LNCAP (cell line): ENCODE data around the gene NLRP6.

Experiments used
- TF ChIP-seq, protein P1 (sequence below): fragments of 450-650 bp; IDR thresholded peaks from 2 replicates; pipeline ENCODE4 v1.5.1; 2017; ENCODE audit warnings: mild to moderate bottlenecking

NLRP6 gene

DNA sequence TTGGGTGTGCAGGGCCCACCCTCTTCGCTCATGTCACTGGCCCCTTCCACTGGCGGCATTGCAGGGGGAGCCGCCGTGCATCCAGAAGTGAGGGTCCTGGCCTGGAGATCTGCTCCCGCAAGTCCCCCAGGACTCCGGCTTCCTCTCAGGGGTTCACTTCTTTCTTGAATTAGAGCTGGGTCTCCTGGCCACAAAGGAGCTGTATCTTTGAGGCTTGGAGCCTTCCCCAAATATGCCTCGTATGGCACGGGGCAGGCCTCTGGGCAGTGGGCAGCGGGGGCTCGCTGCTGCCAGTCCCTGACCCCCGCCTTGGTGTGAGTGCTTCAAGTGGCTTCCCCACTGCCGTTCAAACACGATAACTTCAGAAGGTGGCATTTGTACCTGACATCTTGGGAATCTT is 49.8 kb downstream of the NLRP6 start:
- TF ChIP-seq, protein P1, sequence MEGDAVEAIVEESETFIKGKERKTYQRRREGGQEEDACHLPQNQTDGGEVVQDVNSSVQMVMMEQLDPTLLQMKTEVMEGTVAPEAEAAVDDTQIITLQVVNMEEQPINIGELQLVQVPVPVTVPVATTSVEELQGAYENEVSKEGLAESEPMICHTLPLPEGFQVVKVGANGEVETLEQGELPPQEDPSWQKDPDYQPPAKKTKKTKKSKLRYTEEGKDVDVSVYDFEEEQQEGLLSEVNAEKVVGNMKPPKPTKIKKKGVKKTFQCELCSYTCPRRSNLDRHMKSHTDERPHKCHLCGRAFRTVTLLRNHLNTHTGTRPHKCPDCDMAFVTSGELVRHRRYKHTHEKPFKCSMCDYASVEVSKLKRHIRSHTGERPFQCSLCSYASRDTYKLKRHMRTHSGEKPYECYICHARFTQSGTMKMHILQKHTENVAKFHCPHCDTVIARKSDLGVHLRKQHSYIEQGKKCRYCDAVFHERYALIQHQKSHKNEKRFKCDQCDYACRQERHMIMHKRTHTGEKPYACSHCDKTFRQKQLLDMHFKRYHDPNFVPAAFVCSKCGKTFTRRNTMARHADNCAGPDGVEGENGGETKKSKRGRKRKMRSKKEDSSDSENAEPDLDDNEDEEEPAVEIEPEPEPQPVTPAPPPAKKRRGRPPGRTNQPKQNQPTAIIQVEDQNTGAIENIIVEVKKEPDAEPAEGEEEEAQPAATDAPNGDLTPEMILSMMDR: no peak

DNA sequence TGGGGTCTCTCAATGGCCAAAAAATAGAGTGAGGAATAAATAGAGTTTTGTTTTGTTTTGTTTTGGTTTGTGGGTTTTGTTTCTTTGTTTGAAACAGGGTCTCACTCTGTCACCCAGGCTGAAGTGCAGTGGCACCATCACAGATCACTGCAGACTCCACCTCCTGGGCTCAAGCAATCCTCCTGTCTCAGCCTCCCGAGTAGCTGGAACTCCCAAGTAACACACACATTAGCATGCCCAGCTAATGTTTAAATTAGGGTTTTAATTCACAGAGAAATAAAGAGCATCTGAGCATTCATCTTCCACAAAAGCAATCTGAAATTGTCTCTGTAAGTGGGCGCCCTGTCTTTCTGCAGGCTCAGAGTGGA is 51.7 kb downstream of the NLRP6 start:
- TF ChIP-seq, protein P1: no peak

DNA sequence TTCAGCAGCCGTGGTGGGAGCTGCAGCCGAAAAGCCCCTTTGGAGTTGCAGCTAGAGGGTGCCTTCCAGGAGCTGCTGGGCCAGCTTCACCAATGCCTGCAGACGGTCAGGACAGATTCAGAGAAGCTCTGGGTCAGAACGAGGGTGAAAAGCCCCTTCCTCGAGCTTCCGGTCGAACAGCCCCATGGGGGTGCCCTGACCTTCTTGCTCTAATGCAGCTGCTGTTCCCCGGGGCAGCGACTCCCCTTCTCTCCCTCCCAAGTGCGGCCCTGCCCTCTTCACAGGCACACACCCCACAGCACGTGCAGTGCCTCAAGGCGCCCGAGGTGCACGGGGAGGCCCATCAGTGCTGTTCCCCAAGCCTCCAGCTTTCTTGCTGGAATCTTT is 52.1 kb downstream of the NLRP6 start:
- TF ChIP-seq, protein P1: no peak

DNA sequence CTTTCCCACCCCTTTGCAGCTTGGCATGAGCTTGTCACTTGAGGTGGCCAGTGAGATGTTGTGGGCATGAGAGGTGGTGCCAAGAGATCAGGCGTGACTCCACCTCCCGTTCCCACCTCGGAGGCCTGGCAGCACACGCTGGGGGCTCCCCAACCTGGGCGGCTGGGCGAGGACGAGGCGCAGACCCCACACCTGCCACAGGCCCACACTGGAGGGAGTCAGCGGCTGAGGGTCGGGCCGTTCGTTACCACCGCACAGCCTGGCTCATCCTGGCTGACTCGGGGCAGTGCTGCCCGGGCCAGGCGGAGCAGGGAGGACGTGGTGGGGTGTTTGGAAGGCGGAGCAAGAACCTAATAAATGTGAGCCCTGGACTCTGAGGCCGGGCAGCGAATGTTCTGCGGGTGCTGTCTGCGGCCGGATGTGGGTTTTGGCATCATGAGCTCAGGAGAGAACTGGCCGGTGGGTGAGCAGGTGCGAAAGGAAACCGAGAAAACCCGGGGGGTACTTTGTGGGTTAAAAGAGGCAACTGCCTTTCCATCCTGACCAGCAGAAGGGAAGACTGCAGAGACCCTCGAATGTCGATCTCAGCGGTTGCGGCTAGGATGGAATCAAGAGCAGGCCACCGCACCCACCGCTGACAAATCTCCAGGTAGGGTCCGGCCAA is 52.6 kb downstream of the NLRP6 start:
- TF ChIP-seq, protein P1: no peak

DNA sequence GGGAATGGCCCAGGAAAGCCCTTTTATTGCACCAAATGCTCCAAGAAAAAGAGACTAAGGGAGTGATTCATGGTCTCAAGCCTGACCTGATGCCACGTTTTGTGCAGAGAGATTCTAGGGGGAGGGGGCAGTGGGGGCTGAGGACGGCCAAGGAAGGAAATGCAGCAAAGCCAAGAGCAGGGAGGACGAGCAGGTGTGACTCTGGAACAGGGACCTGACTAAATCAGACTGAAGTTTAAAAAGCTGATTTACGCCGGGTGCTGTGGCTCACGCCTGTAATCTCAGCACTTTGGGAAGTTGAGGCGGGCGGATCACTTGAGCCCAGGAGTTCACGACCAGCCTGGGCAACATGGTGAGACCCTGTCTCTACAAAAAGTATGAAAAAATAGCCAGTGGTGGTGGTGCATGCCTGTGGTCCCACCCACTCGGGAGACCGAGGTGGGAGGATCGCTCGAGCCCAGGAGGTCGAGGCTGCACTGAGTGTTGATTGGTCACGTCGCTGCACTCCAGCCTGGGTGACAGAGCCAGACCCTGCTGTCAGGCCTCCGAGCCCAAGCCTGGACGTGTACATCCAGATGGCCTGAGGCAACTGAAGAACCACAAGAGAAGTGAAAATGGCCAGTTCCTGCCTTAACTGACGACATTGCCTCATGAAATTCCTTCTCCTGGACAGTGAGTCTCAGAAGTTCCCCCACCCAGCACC is 53.3 kb downstream of the NLRP6 start:
- TF ChIP-seq, protein P1: no peak

DNA sequence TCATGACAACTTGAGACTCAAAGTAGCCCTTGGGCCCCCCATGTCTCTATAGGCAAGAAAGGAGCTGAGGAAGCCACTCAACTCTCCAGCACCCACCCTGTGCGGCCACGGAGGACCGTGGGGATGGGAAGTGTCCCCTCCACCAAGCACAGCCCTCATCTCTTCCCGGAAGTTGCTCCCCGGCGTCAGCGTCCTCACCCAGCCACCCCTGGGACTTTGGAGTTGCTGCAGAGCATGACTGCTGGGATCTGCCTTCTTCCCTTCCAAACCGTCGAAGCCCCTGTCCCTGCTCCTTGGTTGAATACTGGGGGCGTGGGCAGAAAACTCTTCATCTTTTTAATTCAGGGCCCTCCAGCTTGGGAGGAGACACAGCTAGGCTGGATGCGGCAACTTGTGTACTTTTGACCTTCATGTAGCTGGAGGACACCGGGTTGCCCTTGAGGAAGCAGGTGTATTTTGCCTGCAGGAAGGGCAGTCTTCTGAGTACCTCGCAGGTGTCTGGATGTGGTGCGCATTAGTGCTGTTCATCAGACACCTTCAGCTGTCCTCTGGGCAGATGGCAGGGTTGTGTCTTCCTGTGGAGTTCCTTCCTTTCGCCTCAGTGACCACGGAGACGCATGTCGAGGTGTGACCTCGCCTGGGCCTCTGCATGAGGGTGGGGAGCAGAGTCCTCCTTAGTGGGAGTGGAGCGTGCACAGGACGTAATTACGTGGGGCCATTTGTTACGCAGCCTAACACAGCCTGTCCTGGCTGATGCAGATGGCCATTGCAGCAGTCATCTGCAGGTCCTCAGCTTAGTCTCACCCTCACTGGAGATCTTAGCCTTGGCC is 54.7 kb downstream of the NLRP6 start:
- TF ChIP-seq, protein P1: no peak

DNA sequence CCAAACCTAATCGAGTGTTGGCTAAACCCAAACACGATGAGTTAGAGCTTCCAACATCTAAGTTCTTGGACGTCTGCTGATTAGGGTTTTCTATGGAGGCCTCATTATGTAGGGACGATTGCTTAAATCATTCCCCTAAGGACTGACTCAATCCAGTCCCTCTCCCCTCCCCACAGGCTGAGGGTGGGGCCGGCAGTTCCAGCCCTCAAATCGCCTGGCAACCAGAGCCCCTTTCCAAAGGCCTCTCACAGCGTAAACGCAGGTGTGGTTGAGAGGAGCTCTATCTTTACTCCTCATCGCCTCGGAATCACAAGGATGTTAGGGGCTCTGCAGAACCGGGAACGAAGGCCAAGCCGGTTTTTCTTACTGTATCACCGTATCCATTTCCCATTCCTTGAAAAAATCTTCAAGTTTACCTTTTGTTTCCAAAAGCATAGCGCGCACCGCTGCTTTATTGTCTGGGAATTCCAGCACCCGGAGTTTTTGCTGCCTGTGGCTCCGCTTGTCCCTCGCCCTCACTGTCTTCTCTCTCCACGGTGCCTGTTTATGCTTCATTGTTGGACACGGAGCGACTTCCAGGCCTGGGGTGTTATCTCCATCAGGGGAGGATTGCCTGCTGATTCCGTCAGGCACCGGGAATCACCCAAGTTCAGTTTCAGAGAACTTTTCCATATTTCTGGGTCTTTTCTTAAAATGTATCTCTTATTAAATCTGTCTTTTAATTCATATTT is 56.2 kb downstream of the NLRP6 start:
- TF ChIP-seq, protein P1: no peak
